Testis (tissue), 2 donors: ENCODE data around the gene MOG.

Experiments used
- POLR2A ChIP-seq: fragments of 450-650 bp; IDR thresholded peaks from one replicate; pipeline ENCODE4 v1.6.1; 2017; ENCODE audit warnings: antibody characterized with exemption, mild to moderate bottlenecking, moderate library complexity
- TF ChIP-seq, protein P1 (sequence below), 3 experiments: fragments of 450-650 bp in 2 of 3; fragments of 200-600 bp in 1 of 3; sonication (generic) in 1 of 3; IDR thresholded peaks; one replicate each; pipeline ENCODE4 v1.5.1; 2016 to 2019; ENCODE audit warnings: antibody characterized with exemption in 3 of 3, mild to moderate bottlenecking in 2 of 3, moderate library complexity in 1 of 3

DNA sequence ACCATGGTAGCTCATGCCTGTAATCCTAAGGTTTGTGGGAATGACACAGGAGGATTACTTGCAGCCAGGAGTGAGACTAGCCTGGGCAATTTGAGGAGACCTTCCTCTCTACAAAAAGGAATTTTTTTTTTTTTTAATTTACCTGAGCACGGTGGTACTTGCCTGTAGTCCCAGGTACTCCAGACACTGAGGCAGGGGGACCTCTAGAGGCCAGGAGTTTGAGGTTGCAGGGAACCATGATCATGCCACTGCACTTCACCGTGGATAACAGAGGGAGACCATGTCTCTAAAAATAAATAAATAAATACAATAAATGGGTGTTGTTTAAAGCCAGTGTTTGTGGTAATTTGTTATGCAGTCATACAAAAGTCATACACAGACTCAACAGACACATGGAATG is 64.0 kb downstream of the MOG start:
- TF ChIP-seq, protein P1, sequence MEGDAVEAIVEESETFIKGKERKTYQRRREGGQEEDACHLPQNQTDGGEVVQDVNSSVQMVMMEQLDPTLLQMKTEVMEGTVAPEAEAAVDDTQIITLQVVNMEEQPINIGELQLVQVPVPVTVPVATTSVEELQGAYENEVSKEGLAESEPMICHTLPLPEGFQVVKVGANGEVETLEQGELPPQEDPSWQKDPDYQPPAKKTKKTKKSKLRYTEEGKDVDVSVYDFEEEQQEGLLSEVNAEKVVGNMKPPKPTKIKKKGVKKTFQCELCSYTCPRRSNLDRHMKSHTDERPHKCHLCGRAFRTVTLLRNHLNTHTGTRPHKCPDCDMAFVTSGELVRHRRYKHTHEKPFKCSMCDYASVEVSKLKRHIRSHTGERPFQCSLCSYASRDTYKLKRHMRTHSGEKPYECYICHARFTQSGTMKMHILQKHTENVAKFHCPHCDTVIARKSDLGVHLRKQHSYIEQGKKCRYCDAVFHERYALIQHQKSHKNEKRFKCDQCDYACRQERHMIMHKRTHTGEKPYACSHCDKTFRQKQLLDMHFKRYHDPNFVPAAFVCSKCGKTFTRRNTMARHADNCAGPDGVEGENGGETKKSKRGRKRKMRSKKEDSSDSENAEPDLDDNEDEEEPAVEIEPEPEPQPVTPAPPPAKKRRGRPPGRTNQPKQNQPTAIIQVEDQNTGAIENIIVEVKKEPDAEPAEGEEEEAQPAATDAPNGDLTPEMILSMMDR (IDR thresholded peaks at IDR 0.05): no peak
- TF ChIP-seq POLR2A: no peak
